Colonic mucosa (tissue), 4 donors: Measurements from ENCODE around the gene HK3. TPM values are rescaled to one million over a fixed set of nuclear protein-coding genes. Genes with fewer than 3 reads are reported as not detected.

ENCODE experiments used
- DNase-seq: peaks from one replicate; pipeline ENCODE4 v3.0.0-alpha.2; 2020
- H3K27ac ChIP-seq: fragments of 200-600 bp; one replicate; pipeline ENCODE4 v1.8.0; 2021
- H3K27me3 ChIP-seq: fragments of 200-600 bp; one replicate; pipeline ENCODE4 v1.8.0; 2021
- H3K36me3 ChIP-seq: fragments of 200-600 bp; one replicate; pipeline ENCODE4 v1.8.0; 2021
- H3K4me1 ChIP-seq: fragments of 200-600 bp; one replicate; pipeline ENCODE4 v1.8.0; 2021; ENCODE audit warnings: mild to moderate bottlenecking
- H3K4me3 ChIP-seq: fragments of 200-600 bp; one replicate; pipeline ENCODE4 v1.8.0; 2021
- H3K9ac ChIP-seq, 2 donors: one replicate each; pipeline ENCODE4 v1.7.0; 2013; ENCODE audit warnings: control low read depth in 2 of 2, low read depth in 2 of 2, low read length in 2 of 2
- H3K9me3 ChIP-seq: fragments of 200-600 bp; one replicate; pipeline ENCODE4 v1.8.0; 2021
- CTCF ChIP-seq: fragments of 200-600 bp; IDR thresholded peaks from one replicate; pipeline ENCODE4 v1.8.0; 2022; ENCODE audit warnings: antibody characterized with exemption, mild to moderate bottlenecking
- intact Hi-C: fragments of 100-400 bp; cut with DNase I; formaldehyde crosslinking; loops from one replicate; pipeline ENCODE4 v1.14.1; 2022
- total RNA-seq, 2 donors: library from RNA; stranded (reverse); fragmentation: NEBNext Ultra II Directional in 1 of 2; extraction: Animal tissue kit (Norgen Biotek cat#: 25700) in 1 of 2; gene quantifications; one replicate each; pipeline ENCODE4 v1.2.1, GENCODE V29; 2021
- donor health status: healthy.
- donor health status: DM: no; HTN: no; CAD: no.
- donor health status: DM: no; HTN: no; CAD: no.

Gene HK3
- total RNA-seq, 2 donors from 2014 or later, result 1.6 to 3.0 TPM

DNA sequence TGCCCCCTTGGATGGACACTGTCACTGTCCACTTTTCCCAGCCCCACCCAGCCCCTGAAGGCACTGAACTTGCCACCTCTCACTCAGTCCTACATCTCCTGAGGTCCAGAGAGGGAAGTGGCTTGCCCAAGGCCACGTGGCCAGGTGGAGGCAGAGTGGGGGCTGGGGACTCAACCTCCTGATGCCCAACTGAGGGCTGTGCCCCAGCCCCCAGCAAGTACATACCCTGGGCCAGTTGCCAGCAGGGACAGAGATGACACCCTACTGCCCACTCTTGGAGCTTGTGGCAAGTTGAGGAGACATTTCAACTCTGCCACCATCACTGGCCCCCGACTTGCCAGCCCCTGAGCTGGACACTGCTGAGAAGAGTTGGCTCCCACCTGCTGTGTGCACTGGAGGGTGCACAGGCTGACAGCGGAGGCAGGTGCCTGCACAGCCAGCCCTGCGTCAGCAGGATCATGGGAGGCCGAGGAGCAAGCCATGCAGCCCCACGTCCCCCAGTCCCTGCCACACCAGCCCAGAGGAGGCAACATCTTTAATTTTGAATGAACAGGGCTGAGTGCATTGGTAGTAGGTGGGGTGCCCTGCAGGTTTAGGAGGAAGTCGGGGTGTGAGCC, 49.4 kb downstream of the HK3 start:
- intact Hi-C loops, result no loop called here
- no peak overlapping the region for H3K4me3 ChIP-seq
- no peaks in the 10 kb centered on the region for H3K4me1 ChIP-seq
- no peaks in the 10 kb centered on the region for H3K27me3 ChIP-seq
- no peak overlapping the region for H3K9ac ChIP-seq
- no peaks in the 10 kb centered on the region for H3K9me3 ChIP-seq
- no peak for TF ChIP-seq CTCF
- DNase-seq, result no peak
- H3K27ac ChIP-seq, result no peak overlapping the region
- no peaks in the 10 kb centered on the region for H3K36me3 ChIP-seq

- Histone ChIP-seq H3K27me3 (no peaks in the 10 kb centered on the region), H3K4me3 (no peak overlapping the region), H3K4me1 (no peaks in the 10 kb centered on the region), H3K9me3 (no peaks in the 10 kb centered on the region), H3K27ac (no peak overlapping the region), H3K9ac (no peak overlapping the region), H3K36me3 (no peaks in the 10 kb centered on the region)
- intact Hi-C loops, result no loop called here
- DNase-seq, result no peak
- TF ChIP-seq CTCF, result no peak
These were observed 50.5 kb downstream of the HK3 start for GRCh38 chr5:176848651-176849050.

GRCh38 chr5:176847726-176848290, 51.3 kb downstream of the HK3 start:
- no peaks in the 10 kb centered on the region for H3K27me3 ChIP-seq
- no peak for DNase-seq
- no peak overlapping the region for H3K27ac ChIP-seq
- H3K4me1 ChIP-seq, result no peaks in the 10 kb centered on the region
- intact Hi-C loops, result no loop called here
- no peaks in the 10 kb centered on the region for H3K36me3 ChIP-seq
- no peaks in the 10 kb centered on the region for H3K9me3 ChIP-seq
- TF ChIP-seq CTCF, result no peak
- H3K9ac ChIP-seq, result no peak overlapping the region
- no peak overlapping the region for H3K4me3 ChIP-seq

GRCh38 chr5:176847148-176847547, 52.0 kb downstream of the HK3 start:
- H3K27me3 ChIP-seq, result no peaks in the 10 kb centered on the region
- H3K9me3 ChIP-seq, result no peaks in the 10 kb centered on the region
- no peak for DNase-seq
- TF ChIP-seq CTCF, result no peak
- no peak overlapping the region for H3K9ac ChIP-seq
- no peak overlapping the region for H3K27ac ChIP-seq
- H3K4me3 ChIP-seq, result no peak overlapping the region
- H3K36me3 ChIP-seq, result no peaks in the 10 kb centered on the region
- H3K4me1 ChIP-seq, result no peaks in the 10 kb centered on the region
- intact Hi-C loops, result no loop called here

DNA sequence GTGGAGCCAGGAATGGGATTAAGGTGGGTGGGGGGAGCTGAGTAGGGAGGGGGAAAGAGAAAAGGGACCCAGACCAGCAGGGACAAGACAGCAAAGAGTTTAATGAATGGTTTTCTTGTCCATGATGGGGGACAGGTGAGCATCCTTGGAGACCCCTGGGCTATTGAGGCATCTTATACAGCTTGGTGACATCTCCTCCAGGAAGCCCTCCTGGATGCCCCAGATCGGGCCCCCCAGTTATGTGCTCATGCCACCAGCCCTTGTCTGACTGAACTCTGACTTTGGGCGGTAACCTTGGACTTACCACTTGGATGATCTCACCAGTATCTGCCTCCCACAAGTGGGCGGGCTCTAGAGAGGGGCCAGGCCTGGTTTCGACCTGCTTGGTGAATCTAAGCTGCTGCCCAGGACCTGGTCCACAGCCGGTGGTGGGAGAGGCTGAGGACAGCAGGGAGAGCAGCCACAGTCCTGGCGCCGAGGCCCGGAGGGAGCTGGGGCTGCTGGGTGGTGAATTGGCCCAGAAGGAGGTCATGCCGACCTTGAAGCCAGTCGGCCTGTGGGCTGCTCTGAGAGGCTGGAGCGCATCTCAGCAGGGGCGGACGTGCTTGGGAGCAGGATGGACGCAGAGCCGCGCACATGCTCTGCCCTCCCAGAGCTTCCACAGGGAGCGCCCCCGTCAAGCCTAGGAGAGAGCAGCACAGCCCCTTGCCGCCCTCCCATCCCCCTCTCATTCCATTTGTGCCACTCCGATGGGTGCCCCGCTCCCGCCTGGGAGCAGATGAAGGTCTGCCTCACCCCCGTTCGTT, 52.6 kb downstream of the HK3 start:
- no peak overlapping the region for H3K4me3 ChIP-seq
- H3K4me1 ChIP-seq, result no peaks in the 10 kb centered on the region
- TF ChIP-seq CTCF, result no peak
- intact Hi-C loops, result no loop called here
- no peaks in the 10 kb centered on the region for H3K36me3 ChIP-seq
- H3K27me3 ChIP-seq, result no peaks in the 10 kb centered on the region
- no peaks in the 10 kb centered on the region for H3K9me3 ChIP-seq
- H3K27ac ChIP-seq, result no peak overlapping the region
- H3K9ac ChIP-seq, result no peak overlapping the region
- no peak for DNase-seq
